Airway epithelial cell (primary cell): Measurements from ENCODE around the gene HNRNPU. TPM values are rescaled to one million over a fixed set of nuclear protein-coding genes. Genes with fewer than 3 reads are reported as not detected.

ENCODE experiments used
- total RNA-seq: library from RNA; depleted of rRNA; stranded (reverse); fragments of >200 nt; gene quantifications from 2 replicates; pipeline ENCODE4 v1.2.3, GENCODE V29; 2015

HNRNPU gene
- total RNA-seq: 311 and 336 TPM in 2 replicates

DNA sequence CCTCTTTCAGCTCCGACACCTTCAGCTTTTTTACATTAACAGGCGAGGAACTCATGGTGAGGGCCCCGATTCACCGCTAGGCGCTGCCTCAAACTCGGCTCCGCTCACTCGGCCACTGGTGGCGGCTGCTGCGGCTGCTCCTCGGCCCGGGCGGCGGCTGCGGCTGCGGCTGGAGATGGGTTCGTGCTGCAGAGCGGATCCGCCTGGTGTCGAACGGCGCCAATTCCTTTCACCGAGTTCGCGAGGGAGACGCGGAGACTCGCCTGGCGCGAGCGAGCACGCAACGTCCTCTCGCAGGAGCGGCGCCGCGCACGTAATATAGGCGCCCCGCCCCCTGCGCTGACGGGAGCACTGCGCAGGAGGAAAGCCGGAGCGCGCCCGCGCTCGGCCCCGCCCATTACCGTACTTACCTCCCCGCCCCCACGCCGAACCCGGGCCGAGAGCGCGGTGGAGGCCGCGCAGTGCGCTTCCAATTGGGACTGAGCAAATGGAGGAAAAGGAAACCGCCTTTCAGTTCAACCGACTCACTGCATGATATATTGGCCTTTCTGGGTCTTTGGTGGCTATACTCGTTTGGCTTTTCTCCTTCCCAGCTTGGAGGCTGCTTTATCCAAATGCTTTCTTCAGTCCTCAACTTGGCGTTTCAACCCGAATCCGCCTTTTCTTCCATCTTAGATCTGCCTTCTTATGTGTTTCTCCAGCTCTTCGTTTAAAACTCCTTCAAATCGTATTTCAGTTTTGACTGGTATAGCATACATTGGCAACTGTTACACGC, at the start of gene HNRNPU:
TSS of gene HNRNPU (minus strand) at position 291 of the 775 bp plus-strand sequence. CDS start at position 55, 236 bp downstream.

DNA sequence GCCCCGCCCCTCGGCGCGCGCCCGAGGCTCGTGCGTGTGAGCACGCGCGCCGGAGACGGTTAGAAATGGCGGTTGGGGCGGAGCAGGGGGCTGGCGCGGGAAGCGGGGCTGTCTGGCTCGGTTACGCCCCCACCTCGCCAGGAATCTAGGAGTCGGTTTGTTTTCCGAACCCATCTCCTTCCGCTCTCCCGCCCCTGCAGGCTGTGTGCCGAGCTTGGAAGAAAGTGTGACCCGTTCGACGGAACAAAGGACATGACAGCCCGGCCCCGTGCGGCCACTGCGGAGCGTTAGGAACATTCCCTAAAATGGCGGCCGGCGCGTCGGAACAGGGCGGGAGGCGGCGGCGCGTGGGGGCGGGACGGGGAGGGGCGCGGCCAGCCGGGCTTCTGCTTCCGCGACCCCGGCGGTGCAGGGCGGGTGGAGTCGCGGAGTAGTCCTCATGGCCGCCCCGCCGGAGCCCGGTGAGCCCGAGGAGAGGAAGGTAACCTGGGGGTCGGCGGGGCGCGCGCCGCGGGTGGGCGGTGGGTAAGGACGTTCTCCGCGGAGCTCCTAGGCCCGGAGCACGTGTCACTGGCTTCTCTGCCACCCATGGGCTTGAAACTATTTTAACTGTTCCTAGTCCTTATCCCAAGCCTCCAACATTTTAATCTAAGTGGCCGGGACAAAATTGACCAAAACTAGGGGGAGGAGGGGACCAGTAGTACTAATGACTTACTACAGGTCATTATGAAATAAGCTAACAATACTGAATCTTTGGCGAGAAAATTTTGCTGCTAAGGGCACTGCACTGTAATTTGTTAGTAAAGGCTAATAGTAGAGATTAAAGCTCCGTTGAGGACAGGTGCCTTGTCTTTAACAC, 28.8 kb downstream of the HNRNPU start, which contains the start of gene COX20:
TSS of gene COX20 (plus strand) at position 383 of the 859 bp plus-strand sequence. CDS start at position 440, 57 bp downstream.

Other genes with a start within 250 kb of the HNRNPU start
- gene DESI2, start 211.4 kb downstream of the HNRNPU start, total RNA-seq: 25.0 and 32.1 TPM in 2 replicates
- 24.6 and 37.0 TPM in 2 replicates for gene COX20, start 28.9 kb downstream of the HNRNPU start, total RNA-seq